Activated CD8-positive, alpha-beta memory T cell treated with anti-CD3 and anti-CD28 coated beads, Interleukin-2, amount 50 U/mL, for 24 hours (primary cell): ENCODE measurements around the gene JAG2.

Experiments used
- DNase-seq: peaks from one replicate; pipeline ENCODE4 v3.0.0-alpha.2; 2020; ENCODE audit errors: extremely low read depth

The JAG2 gene

GRCh38 chr14:105168496-105168978, at the start of gene JAG2:
Gene JAG2 (minus strand): TSS chr14:105168776. CDS start chr14:105168420, 356 bp downstream.
- no peak for DNase-seq

- no peak for DNase-seq
These were observed 49.2 kb upstream of the JAG2 start for GRCh38 chr14:105217774-105218173.

GRCh38 chr14:105216490-105217247, 48.1 kb upstream of the JAG2 start:
- DNase-seq, result no peak

- DNase-seq, result no peak
These were observed 47.0 kb upstream of the JAG2 start for GRCh38 chr14:105215602-105216001.

GRCh38 chr14:105214324-105214915, 45.8 kb upstream of the JAG2 start:
- DNase-seq, result no peak

- DNase-seq, result no peak
These were observed 44.8 kb upstream of the JAG2 start for GRCh38 chr14:105213361-105213760.

GRCh38 chr14:105212541-105213300, 44.1 kb upstream of the JAG2 start:
- no peak for DNase-seq

GRCh38 chr14:105211758-105212089, 43.1 kb upstream of the JAG2 start:
- DNase-seq, result no peak

GRCh38 chr14:105211086-105211757, 42.6 kb upstream of the JAG2 start:
- DNase-seq, result no peak

- DNase-seq, result no peak
These were observed 41.9 kb upstream of the JAG2 start for GRCh38 chr14:105210266-105211025.

- DNase-seq, result no peak
These were observed 41.1 kb upstream of the JAG2 start for GRCh38 chr14:105209646-105210045.

- no peak for DNase-seq
These were observed 40.5 kb upstream of the JAG2 start for GRCh38 chr14:105209091-105209490.

GRCh38 chr14:105208738-105209075, 40.1 kb upstream of the JAG2 start:
- DNase-seq, result no peak

GRCh38 chr14:105207996-105208737, 39.6 kb upstream of the JAG2 start:
- no peak for DNase-seq

GRCh38 chr14:105207460-105207901, 38.9 kb upstream of the JAG2 start:
- DNase-seq, result no peak

GRCh38 chr14:105206873-105207272, 38.3 kb upstream of the JAG2 start:
- no peak for DNase-seq

GRCh38 chr14:105205673-105206208, 37.2 kb upstream of the JAG2 start:
- no peak for DNase-seq

GRCh38 chr14:105204931-105205672, 36.5 kb upstream of the JAG2 start:
- DNase-seq, result no peak

GRCh38 chr14:105204206-105204930, 35.8 kb upstream of the JAG2 start:
- no peak for DNase-seq
